NCI-H1105 (cell line): Measurements from ENCODE around the gene GNG12.

ENCODE experiments used
- DNase-seq: peaks from one replicate; lab custom pipeline; 2025; lab: John Stamatoyannopoulos, UW

Gene GNG12

DNA sequence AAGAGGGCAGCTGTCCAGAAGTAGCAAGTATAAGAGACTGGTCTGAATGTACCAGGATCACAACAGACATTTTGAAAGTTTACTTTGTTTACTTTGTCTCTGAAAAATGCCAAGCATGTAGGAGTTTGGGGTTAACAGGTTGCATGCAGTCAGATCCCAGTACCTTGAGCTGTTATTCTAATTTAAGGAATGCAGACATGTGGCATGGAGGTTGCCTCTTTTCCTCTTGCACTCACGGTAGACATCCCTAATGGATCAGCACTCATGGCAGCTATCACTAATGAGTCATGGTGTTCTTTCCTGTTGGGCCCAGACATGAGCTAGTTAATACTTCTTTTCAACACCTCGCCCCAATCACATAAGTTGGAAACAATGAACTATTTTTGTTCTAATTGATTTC, 81.0 kb downstream of the GNG12 start:
- DNase-seq, result no peak

- DNase-seq, result no peak
These were observed 82.6 kb downstream of the GNG12 start for GRCh38 chr1:67750691-67751054.

- DNase-seq, result no peak
These were observed 83.2 kb downstream of the GNG12 start for GRCh38 chr1:67749844-67750690.

DNA sequence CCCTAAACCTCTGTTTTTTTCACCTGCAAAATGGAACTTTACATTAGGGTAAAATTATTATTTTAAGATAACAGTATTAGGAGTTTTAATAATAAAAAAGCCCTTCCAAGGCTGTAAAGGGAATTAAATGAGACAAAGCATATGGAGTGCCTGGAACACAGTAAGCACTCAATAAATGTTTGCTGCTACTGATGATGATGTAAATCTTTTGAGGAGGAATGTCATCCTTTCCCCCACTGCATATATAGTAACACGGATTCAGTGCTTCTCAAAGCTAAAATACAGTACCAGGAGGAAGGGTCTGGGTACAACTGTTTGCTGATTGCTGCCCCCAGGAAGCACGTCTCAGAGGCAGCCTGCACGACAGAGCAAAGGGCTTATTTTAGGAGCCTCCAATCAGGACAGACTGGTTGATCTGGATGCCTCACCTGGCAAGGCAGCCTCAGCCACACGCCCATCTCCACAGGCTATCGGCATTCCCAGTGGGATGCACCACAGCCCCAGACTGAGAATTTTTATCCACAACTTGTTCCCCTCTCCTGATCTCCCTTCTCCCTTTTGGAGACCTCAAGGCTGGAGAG, 83.9 kb downstream of the GNG12 start:
- DNase-seq, result no peak

DNA sequence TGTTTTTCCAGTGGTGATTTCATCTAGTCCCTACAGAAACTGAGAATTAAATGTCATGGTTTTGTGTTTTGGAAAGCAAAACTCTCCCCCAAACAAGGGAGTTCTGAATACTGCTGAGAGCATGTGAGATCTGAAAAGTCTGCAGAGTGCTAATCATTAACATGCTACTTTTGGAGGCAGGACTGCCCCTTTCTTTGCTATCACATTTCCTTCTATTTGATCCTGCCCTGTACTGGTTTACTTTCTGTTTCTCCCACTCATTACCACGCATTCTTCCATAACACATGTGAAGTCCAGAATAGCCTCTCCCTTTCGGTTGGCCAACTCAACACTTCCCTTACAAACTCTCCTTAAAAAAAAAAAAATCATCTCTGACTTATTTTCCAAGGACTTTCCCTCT, 84.6 kb downstream of the GNG12 start:
- DNase-seq, result no peak

- no peak for DNase-seq
These were observed 85.4 kb downstream of the GNG12 start for GRCh38 chr1:67747671-67748546.

DNA sequence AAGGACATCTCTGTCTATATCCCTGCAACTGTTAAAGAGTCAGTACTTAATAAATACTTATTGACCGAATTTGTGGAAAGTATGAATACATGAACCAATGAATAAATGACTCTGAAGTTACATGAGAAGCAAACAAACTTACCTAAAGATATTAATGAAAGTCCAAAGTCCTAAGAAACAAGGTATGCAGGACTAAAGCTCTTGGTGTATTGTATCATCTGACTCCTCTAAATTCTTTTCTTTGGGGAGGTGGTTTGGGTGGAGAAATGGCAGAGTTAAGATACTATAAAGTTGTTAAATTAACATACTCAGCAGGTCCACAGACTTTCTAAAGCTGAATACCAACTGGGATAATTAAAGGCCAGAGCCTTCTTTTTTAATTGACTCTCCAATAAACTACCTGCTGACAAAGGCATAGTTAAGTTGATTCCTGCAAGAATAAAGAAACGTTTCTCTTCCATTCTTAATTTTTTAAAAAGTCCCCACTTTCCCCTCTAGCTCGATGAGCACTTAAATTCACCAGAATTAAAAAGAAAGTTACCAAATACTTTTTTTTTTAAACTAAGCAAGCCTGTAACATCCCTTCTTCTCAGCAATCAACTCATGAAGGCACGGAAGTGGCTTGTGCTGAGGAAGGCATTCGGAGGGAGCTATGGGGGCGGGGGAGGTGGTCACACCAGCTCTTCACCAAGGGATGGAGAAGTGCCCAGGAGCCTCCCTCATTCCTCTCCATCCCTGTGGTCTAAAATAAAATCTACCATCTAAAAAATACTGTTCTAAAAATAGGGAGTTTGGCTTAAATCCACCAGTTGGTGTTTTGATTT, 87.2 kb downstream of the GNG12 start:
- DNase-seq, result no peak

- DNase-seq, result no peak
These were observed 90.1 kb downstream of the GNG12 start for GRCh38 chr1:67743072-67743725.

DNA sequence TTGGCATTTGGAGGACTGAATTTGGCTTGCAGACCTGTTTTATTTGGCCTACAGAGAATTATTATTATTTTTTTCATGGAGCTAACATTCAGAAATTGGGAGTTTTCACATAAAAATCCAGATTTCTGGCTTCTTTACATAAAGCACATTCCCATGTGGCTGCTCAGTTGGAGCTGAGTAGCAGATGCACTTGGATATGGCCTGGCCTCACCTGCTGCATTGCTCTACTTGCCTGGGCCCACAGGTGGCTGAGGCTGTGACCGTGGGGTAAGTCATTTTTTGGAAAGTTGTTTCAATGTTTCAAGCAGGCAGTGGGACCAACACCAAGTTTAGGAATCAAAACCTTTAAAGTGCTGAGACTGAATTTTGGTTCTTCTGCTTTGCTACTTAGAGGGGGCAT, 91.5 kb downstream of the GNG12 start:
- no peak for DNase-seq

DNA sequence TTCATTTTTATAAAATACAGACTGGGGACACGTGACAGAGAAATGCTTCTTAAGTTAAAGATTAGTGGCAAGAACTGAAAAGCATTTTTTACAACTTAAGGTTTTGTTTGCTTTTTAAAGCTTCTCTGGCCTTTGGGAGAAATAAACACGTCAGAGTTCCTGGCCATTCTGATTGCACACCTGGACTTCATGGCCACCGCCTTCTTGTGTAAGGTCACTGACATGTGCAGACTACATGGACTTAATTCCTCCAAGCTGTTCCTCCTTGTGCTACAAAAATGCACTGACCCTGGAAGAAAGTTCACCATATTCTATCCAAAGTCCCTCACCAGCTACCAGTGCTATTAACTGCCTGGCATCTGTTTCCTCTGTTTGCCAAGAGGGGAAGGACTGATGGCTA, 92.1 kb downstream of the GNG12 start:
- no peak for DNase-seq

DNA sequence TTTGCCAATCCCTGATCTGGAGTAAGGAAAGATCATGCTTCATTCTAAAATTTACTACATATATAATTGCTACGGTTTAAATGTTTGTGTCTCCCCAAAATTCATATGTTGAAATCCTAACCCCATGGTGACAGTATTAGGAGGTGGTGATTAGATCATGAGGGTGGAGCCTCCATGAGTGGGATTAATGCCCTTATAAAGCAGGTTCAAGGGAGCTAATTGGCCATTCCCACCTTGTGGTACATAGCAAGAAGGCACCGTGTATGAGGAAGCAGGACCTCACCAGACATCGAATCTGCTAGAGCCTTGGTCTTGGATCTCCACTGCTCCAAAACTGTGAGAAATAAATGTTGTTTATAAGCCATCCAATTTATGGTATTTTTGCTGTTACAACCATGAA, 92.7 kb downstream of the GNG12 start:
- DNase-seq, result no peak

GRCh38 chr1:67739361-67739760, 93.9 kb downstream of the GNG12 start:
- no peak for DNase-seq

DNA sequence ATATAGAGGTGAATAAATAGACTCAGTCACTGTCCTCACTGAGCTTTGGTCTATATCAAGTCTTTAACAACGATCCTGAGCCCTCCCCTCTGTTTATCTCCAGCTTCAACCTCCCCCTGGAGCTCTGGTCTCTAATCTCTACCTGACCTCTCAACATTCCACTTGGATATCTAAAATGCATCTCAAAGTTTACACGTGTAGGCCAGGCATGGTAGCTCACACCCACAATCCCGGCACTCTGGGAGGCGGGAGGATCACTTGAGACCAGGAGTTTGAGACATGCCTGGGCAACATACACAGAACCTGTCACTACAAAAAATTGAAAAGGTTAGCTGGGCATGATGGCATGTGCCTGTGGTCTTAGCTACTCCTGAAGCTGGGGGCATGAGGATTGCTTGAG, 94.9 kb downstream of the GNG12 start:
- no peak for DNase-seq

- DNase-seq, result no peak
These were observed 95.4 kb downstream of the GNG12 start for GRCh38 chr1:67737875-67738274.

DNA sequence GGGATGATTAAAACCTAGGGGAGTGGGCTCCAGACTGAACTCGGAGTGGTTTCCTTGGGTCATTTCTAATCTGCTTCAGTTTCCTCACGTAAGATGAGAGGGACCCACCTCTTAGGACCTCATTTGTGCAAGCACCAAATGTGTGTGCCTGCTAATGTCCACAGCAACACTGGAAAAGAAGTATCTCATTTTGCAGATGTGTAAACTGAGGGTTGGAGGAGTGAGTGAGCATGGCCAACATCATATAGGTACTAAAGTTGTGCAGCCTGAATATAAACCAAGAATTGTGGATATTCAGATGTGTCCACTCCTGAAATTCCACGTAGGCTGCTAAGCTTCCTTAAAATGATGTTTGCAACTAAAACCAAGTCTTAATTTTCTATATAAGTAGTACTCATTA, 96.5 kb downstream of the GNG12 start:
- DNase-seq, result no peak

GRCh38 chr1:67735806-67736627, 97.2 kb downstream of the GNG12 start:
- DNase-seq, result peak; percentile 27

GRCh38 chr1:67735206-67735605, 98.1 kb downstream of the GNG12 start:
- no peak for DNase-seq

- DNase-seq, result no peak
These were observed 99.0 kb downstream of the GNG12 start for GRCh38 chr1:67734323-67734690.

DNA sequence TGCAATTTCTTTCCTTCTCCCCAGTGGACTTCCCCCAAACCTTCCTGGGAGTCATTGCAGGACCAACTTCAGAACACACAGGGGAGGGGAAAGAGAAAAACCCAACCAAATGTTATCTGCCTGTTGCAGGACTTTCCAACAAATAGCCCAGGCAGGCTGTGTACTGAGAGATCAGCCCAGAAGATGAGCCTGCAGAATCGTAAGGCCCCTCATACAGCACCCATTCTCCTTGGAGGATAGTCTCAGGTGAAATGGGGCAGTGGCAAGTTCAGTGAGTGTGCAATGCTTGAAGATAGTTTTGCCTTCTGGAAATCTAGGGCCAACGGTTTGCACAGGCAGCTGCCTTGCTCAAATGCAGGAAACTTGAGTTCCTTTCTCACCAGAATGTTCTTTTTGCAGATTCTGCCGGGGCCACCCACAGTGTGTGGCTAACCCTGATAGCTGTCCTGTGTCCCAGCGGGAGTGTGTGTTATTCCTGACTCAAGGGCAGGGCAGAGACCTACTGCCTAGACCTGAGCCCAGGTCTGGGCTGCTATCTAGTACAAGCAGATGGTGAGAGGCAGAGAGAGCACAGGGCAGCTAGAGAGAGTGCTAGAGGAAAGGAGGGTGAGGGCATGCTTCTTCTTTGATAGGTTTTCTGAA, 99.5 kb downstream of the GNG12 start:
- DNase-seq, result no peak

DNA sequence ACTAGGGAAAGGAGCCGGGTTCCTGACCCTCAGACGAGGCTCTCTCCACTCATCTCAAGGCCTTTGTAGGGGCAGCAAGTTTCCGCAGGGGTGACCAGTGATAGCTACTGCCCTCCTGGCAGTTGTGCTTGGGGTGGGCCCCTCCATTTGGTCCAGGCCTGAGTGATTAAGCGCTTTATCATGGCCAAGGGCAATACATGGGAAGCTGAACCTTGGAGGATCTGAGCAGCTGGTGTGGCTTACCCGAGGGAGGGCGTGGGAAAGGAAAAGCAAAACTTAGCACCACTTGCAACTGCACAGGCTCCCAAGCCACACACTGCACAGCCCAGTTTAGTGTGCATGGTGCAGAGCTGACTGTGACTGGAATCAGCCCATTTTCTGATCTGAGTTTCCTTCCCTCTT, 100.5 kb downstream of the GNG12 start:
- DNase-seq, result no peak
